C4-2B (cell line): ENCODE results near the gene AKR1C3.

Experiments used
- CTCF ChIP-seq: fragments of 450-650 bp; conservative IDR thresholded peaks from 2 replicates; pipeline ENCODE4 v1.5.1; 2017; ENCODE audit warnings: mild to moderate bottlenecking
- ZFX ChIP-seq: fragments of 450-650 bp; IDR thresholded peaks from 2 replicates; pipeline ENCODE4 v1.6.1; 2017

- TF ChIP-seq CTCF (no peak), ZFX (no peak)
Measured at GRCh38 chr10:5073659-5074058, 20.6 kb upstream of the AKR1C3 start.
